Panc1 (cell line): Measurements from ENCODE around the gene RBM48. TPM values are rescaled to one million over a fixed set of nuclear protein-coding genes. Genes with fewer than 3 reads are reported as not detected.

Source experiments
- ATAC-seq: fragments of 200-7000 bp; cut with Tn5 transposase; 2 replicates; pipeline ENCODE4 v1.9.1; 2020; ENCODE audit warnings: mild to moderate bottlenecking, moderate library complexity
- BruUV-seq: library from RNA; stranded (reverse); fragments of 400-500 nt; replicated peaks from 2 replicates; lab custom pipeline; 2021; lab: Mats Ljungman, UMichigan
- CTCF ChIA-PET: fragments of 300-600 bp; sonication (Branson Sonifier 250); formaldehyde crosslinking; loops from one replicate; lab custom pipeline; 2022; ENCODE audit warnings: antibody characterized with exemption; lab: Charles Lee
- POLR2A ChIA-PET: fragments of 300-600 bp; sonication (Branson Sonifier 250); formaldehyde crosslinking; loops from one replicate; lab custom pipeline; 2022; ENCODE audit warnings: antibody characterized with exemption; lab: Charles Lee
- DNase-seq: peaks from one replicate; pipeline ENCODE4 v3.0.0-alpha.2; 2010; ENCODE audit warnings: low read depth, low spot score
- H3K27ac ChIP-seq: 2 replicates; pipeline ENCODE4 v1.5.1; 2011; ENCODE audit warnings: mild to moderate bottlenecking, low read length, inconsistent platforms
- H3K27me3 ChIP-seq: fragments of 200-500 bp; sonication (Bioruptor generic); 2 replicates; pipeline ENCODE4 v1.6.0; 2014; ENCODE audit warnings: low read length, inconsistent platforms; ENCODE audit not compliant: control insufficient read depth, insufficient read depth
- H3K36me3 ChIP-seq: fragments of 200-500 bp; sonication (Bioruptor generic); 2 replicates; pipeline ENCODE4 v1.5.1; 2014; ENCODE audit warnings: inconsistent platforms, mild to moderate bottlenecking, low read length, moderate library complexity; ENCODE audit not compliant: control insufficient read depth, insufficient read depth
- H3K4me1 ChIP-seq: 2 replicates; pipeline ENCODE4 v1.5.1; 2011; ENCODE audit warnings: inconsistent platforms, mild to moderate bottlenecking, low read length, moderate library complexity; ENCODE audit not compliant: control insufficient read depth, insufficient read depth
- H3K4me3 ChIP-seq, 2 experiments: 2 replicates each; pipeline ENCODE4 v1.5.1; 2011 to 2012; ENCODE audit warnings: low read depth in 2 of 2, low read length in 2 of 2, mild to moderate bottlenecking in 2 of 2, inconsistent platforms in 1 of 2, moderate library complexity in 1 of 2
- H3K9me3 ChIP-seq: fragments of 200-500 bp; sonication (Bioruptor generic); 2 replicates; pipeline ENCODE4 v1.5.1; 2014; ENCODE audit warnings: low read depth, mild to moderate bottlenecking, inconsistent platforms, low read length, moderate library complexity; ENCODE audit not compliant: control insufficient read depth, insufficient read depth
- POLR2AphosphoS5 ChIP-seq: IDR thresholded peaks from 2 replicates; pipeline ENCODE4 v1.6.1; 2012; ENCODE audit warnings: mild to moderate bottlenecking, low read depth, low read length, moderate library complexity
- REST ChIP-seq, 2 experiments: IDR thresholded peaks; 2 replicates each; pipeline ENCODE4 v1.6.1; 2011 to 2012; ENCODE audit warnings: low read depth in 2 of 2, control low read depth in 1 of 2, low read length in 1 of 2, mild to moderate bottlenecking in 1 of 2, moderate library complexity in 1 of 2; ENCODE audit not compliant: insufficient read depth in 1 of 2
- SIN3A ChIP-seq: IDR thresholded peaks from 2 replicates; pipeline ENCODE4 v1.6.1; 2012; ENCODE audit warnings: low read depth, mild to moderate bottlenecking, low read length, moderate library complexity, borderline replicate concordance; ENCODE audit not compliant: insufficient read depth
- TCF7L2 ChIP-seq: IDR thresholded peaks from 2 replicates; pipeline ENCODE4 v1.6.1; 2011; ENCODE audit warnings: mild to moderate bottlenecking, low read depth, low read length, inconsistent platforms
- in situ Hi-C: cut with HindIII; loops from 2 replicates; pipeline ENCODE4 v1.10.0; 2016; ENCODE audit warnings: low sequenced_read_pairs, low pct_unique_long_range_greater_than_20kb
- intact Hi-C: fragments of 100-400 bp; cut with micrococcal nuclease; formaldehyde crosslinking; loops from one replicate; pipeline ENCODE4 v1.10.0; 2022; ENCODE audit not compliant: unreplicated experiment
- total RNA-seq: library from RNA; stranded (reverse); gene quantifications from one replicate; pipeline ENCODE4 v1.2.1, GENCODE V29; 2021; ENCODE audit not compliant: unreplicated experiment
- TF ChIP-seq, protein P1 (sequence below): fragments of 450-650 bp; IDR thresholded peaks from 2 replicates; pipeline ENCODE4 v1.5.1; 2017; ENCODE audit warnings: mild to moderate bottlenecking

RBM48 gene
- total RNA-seq, 1 experiment from 2014 or later: 10.1 TPM

DNA sequence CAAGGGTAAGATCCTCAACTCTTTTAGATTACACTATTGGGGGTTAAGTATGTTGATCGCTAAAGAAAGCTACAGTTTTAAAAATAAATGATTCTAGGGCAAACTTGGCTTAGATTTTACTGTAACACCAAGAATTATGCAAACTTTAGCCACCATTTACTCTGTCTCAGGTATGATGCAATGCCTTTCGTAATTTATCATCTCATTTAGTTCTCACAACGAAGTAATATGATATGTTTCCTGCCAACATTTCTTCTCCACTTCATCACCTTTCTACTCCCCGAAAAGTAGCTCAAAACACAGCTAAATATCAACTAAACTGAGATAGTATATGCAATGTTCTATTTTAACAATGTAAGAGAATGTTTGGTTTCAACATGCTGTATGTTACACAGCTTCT lies 40.5 kb downstream of the RBM48 start:
- DNase-seq: no peak
- BruUV-seq: no TSS peak
- no peak overlapping the region for H3K27ac ChIP-seq

GRCh38 chr7:92576296-92576695 lies 47.7 kb downstream of the RBM48 start:
- POLR2A ChIA-PET: no interaction called here
- ATAC-seq (no peak), DNase-seq (no peak)
- in situ Hi-C loops (no loop called here), intact Hi-C loops (no loop called here)
- Histone ChIP-seq H3K36me3 (peaks cover 62% of the 10 kb centered on the region), H3K27me3 (no peaks in the 10 kb centered on the region), H3K27ac (no peak overlapping the region), H3K9me3 (no peaks in the 10 kb centered on the region), H3K4me3 (no peak overlapping the region), H3K4me1 (no peaks in the 10 kb centered on the region)
- BruUV-seq: no TSS peak
- TF ChIP-seq, protein P1, sequence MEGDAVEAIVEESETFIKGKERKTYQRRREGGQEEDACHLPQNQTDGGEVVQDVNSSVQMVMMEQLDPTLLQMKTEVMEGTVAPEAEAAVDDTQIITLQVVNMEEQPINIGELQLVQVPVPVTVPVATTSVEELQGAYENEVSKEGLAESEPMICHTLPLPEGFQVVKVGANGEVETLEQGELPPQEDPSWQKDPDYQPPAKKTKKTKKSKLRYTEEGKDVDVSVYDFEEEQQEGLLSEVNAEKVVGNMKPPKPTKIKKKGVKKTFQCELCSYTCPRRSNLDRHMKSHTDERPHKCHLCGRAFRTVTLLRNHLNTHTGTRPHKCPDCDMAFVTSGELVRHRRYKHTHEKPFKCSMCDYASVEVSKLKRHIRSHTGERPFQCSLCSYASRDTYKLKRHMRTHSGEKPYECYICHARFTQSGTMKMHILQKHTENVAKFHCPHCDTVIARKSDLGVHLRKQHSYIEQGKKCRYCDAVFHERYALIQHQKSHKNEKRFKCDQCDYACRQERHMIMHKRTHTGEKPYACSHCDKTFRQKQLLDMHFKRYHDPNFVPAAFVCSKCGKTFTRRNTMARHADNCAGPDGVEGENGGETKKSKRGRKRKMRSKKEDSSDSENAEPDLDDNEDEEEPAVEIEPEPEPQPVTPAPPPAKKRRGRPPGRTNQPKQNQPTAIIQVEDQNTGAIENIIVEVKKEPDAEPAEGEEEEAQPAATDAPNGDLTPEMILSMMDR: no peak
- no peak for TF ChIP-seq SIN3A
- no peak for TF ChIP-seq TCF7L2
- TF ChIP-seq POLR2AphosphoS5: no peak
- TF ChIP-seq REST (IDR thresholded peaks at IDR 0.05; ENCODE audit: insufficient read depth in 1 of 2, low read depth in 2 of 2, low read length in 1 of 2): no peak
- CTCF ChIA-PET: no interaction called here

More for the DNA sequence above, 40.5 kb downstream of the RBM48 start:
- Histone ChIP-seq H3K27me3 (no peaks in the 10 kb centered on the region), H3K4me1 (no peaks in the 10 kb centered on the region), H3K4me3 (no peak overlapping the region), H3K36me3 (peaks cover 44% of the 10 kb centered on the region), H3K9me3 (no peaks in the 10 kb centered on the region)
- TF ChIP-seq SIN3A (no peak), POLR2AphosphoS5 (no peak), REST (IDR thresholded peaks at IDR 0.05; ENCODE audit: insufficient read depth in 1 of 2, low read depth in 2 of 2, low read length in 1 of 2) (no peak), TCF7L2 (no peak)
- TF ChIP-seq, protein P1: no peak
- in situ Hi-C loops (no loop called here), intact Hi-C loops (no loop called here)
- POLR2A ChIA-PET: no interaction called here
- ATAC-seq: no peak
- CTCF ChIA-PET: no interaction called here
